ENCODE results near the gene SMIM45.

DNA sequence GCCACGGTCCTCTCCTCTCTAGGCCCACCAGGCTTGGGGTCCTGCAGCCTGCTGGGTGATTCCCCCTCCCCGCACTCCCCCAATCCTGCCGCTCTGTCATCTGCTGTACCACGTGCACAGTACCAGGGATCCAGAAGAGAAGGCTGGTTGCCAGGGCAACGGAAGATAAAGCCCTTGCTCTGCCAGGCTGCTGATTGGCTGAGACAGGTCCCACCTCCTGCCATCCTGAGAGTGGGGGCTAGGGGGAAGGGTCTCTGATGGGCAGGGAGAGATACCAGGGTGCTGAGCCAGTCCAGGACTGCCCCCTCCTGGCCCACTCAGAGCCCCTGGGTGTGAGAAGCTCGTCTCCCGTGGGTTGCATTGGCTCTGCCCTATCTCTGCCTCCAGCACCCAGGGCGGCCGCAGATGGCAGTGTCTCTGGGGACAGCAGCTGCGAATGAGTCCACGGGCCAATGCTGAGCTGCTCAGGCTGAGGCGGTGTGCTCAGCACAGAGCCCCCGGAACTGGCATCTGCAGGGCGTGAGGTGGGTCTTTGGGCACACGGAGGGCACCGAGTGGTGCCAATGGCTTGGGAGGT is at the start of gene SMIM45:
- TF ChIP-seq, protein P1, sequence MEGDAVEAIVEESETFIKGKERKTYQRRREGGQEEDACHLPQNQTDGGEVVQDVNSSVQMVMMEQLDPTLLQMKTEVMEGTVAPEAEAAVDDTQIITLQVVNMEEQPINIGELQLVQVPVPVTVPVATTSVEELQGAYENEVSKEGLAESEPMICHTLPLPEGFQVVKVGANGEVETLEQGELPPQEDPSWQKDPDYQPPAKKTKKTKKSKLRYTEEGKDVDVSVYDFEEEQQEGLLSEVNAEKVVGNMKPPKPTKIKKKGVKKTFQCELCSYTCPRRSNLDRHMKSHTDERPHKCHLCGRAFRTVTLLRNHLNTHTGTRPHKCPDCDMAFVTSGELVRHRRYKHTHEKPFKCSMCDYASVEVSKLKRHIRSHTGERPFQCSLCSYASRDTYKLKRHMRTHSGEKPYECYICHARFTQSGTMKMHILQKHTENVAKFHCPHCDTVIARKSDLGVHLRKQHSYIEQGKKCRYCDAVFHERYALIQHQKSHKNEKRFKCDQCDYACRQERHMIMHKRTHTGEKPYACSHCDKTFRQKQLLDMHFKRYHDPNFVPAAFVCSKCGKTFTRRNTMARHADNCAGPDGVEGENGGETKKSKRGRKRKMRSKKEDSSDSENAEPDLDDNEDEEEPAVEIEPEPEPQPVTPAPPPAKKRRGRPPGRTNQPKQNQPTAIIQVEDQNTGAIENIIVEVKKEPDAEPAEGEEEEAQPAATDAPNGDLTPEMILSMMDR (conservative IDR thresholded peaks at IDR 0.05) = no peak
- no peak for TF ChIP-seq ZFX (IDR thresholded peaks at IDR 0.05)

All from C4-2B (cell line).